Measurements from ENCODE around the gene LRRC2.
"Not testable (repeated sequence)": the region's sequence is repeated elsewhere in the genome, so short reads cannot be mapped to it uniquely, and the experiment has no call there.

The LRRC2 gene

DNA sequence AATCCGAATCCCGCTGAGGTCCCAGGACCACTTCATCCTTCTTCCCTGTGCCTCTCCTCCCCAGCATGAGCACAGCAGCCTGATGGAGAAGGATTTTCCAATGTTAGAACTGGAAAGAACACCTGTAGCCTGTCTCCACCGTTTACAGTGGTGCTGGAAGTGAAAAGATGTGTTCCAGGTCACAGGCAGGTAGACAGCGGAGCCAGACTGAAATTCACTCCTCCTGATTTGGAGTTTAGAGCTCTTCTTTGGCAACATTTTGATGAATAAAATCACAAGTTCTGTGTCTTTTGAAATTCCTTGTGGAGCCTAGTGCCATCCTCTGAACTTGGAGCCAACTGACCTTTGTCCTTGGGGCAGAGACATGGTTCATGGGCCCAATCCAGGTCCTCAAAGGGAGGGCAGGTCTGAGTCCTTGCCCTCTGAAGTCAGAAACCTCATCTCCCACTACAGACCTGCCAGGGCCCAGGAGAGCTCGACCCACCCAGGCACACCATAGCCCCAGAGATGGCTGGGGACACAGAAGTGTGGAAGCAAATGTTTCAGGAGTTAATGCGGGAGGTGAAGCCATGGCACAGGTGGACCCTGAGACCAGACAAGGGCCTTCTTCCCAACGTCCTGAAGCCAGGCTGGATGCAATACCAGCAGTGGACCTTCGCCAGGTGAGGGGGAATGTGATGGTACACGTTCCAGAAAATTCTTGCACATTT, 68.4 kb downstream of the LRRC2 start, which contains the start of gene RTP3:
Gene RTP3 (plus strand): TSS at position 421 of the 710 bp plus-strand sequence. CDS start 87 bp downstream, at position 508.
- no peak for DNase-seq (ENCODE audit: low read depth)

DNA sequence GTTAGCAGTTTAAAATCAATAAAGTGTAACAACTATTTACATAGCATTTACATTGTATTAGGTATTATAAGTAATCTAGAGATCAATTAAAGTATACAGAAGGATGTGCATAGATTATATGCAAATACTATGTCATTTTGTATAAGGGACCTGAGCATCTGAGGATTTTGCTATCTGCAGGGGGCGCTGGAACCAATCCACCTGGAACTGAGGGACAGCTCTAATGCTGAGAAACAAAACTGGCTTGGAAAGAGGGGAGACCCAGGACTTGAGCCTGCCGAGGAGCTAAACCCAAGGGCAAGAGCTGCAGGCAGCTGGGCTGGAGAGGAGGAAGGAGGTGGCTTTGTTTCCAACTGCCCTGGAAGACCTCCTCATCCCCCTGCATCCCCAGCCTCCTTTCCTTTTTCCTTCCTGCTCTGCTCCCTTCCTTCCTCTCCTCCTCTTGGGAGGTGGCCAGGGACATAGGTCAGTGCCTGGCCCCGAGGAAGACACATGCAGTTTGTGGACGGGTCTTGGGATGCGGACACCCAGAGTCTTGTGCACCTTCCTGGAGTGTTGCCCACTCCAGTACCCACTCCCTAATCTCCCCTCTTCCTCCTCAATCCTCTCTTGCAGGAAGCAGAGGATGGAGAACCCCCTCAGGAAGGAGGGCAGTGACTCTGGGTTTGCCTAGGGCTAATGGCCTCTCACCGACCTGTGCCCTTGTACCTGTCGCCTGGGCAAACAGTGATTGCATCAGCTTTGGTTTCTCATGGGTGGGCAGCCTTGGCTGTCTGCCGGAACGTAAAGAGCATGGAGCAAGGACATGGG, 69.2 kb downstream of the LRRC2 start:
- DNase-seq (ENCODE audit: low read depth) = peak; percentile 30

DNA sequence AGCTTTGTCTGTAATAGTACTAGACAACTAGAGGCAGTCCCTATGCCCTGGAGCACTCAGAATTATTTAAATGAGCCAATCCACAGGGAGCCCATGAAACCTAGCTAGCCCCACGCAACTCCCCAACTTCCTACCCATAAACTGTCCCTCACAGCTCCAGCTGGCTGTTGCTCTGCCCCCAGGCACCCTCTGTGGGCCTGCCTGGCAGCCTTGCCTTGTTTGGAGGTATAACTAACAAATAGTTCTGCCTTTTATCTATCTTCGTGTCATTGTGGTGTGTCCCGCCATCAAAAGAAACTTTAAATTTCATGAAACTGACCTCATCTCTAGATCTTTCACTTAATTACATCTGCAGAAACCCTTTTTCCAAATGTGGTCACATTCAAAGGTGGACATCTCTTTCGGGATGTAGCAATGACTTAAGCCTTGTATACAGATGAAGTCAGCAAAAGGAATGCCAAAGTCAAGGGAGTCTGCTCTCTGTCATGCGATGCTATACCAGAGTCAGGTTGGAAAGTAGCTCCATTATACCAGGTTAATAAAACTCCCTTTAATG, 70.1 kb downstream of the LRRC2 start:
- no peak for DNase-seq (ENCODE audit: low read depth)

DNA sequence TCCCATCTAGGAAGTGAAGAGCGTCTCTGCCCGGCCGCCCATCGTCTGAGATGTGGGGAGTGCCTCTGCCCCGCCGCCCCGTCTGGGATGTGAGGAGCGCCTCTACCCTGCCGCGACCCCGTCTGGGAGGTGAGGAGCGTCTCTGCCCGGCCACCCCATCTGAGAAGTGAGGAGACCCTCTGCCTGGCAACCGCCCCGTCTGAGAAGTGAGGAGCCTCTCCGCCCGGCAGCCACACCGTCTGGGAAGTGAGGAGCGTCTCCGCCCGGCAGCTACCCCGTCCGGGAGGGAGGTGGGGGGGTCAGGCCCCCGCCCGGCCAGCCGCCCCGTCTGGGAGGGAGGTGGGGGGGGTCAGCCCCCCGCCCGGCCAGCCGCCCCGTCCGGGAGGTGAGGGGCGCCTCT, 71.6 kb downstream of the LRRC2 start:
- DNase-seq (ENCODE audit: low read depth) = not testable (repeated sequence)

DNA sequence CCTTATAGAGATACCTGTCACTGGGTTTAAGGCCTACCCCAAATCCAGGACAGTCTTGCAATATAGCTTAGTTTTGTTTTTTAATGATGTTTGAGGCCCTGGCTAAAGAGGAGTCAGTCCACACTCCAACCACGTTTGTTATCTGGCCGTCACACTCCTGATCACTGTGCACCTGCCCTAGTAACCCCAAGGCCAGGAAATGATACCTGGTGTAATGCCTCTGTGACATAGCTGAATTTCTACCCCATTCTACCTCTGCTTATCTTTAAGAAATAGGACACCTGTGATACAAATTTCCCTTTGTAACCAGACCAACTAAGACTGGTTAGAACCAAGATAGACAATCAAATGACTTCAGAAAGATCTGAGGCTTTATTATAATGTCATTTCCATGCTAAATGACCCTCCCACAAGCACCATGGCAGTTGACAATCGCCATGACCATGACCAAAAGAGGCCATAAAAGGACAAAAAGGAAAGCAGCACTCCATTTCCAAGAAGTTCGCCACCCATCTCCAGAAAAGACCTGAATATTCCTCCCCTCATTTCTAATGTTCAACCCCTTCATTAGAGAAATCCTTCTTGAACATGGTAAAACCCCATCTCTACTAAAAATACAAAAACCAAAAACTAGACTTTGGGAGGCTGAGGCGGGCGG, 73.1 kb downstream of the LRRC2 start:
- DNase-seq (ENCODE audit: low read depth) = no peak

DNA sequence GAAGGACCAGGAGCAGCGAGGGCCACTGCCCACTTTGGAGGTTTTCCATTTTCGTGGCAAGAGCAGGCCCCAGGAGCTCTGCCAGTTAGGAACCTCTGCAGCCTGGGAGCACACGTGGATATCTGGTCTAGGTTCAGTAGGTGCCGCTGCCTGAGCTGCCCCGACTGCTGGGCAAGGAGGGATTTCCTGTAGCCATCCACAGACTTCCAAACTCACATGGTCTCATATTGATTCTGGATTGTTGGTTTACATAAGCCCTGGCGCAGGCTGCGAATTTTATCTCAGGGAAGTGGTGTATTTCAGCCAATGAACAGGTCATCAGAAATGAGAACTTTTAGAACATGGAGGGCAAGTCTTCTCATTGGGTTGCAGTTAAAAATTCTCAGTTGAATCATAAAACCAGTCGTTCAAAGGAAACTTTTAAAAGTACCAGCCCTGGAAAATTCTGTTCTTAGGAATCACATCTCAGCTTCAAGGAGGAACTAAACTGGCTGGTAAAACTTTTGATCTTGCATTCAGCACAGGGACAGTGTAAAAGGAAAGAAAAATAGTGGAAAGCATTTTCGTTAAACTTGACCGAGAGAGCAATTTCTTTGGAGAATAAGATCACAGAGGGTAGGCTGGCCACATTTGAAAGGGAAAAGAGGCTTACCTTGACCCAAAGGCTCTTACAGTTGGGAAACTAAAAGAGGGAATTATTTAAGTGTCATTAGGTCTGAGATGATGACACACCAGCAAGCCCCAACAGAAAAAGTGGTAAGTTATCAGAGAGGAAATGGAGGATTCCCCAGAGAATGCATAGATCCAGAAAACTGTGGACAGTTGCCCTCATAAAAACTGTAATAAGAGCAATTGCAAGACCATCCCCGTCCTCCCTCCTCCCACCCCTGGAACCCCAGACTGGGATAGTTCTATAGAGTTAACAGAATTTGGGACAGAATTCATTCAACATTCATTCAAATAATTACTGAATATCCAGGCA, 74.7 kb downstream of the LRRC2 start:
- no peak for DNase-seq (ENCODE audit: low read depth)

DNA sequence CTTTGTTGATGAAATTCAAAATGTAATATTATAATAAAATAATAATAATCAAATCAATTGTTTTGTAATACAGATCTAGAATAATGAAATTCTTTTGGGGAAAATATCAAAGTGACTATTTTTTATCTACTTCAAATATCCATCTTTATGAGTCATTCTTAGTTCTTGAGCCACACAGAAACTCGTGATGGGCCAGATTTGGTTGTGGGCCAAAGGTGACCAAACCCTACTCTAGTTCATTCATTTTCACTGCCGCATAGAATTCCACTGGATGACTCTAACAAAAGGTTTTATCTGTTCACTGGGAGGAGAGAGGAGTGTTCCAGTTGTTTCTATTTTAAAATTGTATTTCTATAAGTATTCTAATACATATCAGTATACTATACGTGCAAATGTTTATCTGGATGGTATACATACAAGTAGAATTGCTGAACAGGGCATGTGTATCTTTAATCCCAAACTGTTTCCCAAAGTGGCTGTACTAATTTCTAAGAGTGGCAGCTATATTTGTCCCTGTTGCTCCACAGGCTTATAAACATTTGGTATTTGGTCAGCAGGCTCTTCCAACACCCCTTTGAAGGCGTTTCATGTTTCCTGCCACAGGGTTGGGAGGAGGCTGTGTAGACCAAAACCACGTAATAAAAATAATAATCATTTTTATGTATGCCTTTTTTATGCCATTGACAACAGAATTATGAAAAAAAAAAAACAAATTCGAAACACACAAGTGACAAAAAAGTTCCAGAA, 75.6 kb downstream of the LRRC2 start:
- DNase-seq (ENCODE audit: low read depth) = no peak

DNA sequence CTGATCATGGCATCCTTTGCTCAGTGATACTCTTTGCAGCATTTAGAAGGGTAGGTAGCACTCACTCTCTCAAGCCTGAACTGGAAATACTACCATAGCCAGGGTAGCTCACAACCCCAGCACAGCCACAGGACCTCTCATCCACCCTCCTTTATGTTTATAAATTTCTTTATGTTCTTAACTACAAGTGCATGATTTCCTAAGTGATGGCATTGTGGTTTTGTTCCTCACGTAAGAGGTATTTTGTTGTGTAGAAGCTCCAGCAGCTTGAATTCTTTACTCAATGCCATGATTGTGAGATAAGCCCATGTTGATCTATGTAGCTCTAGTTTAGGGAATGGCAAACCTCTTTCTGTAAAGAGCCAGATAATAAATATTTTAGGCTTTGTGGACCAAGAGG, 76.2 kb downstream of the LRRC2 start:
- DNase-seq (ENCODE audit: low read depth) = no peak

DNA sequence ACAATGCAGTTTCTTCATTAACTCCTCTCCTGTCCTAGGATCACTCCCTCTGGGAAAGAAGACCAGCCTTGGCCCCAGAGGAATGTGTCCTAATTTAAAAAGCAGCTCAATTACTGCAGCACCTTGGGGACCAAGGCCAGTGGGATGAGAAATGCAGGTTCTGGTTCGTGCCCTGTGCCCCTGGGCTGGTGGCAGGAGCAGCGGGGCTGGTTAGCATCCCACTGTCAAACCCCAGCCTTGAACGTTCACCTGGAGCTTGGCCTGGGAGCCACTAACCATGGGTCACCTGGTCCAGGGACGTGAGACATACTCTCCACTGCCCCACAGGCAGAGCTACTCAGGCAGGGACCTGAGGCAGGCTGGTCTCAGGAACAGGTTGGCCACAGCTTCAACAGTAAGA, 76.7 kb downstream of the LRRC2 start:
- no peak for DNase-seq (ENCODE audit: low read depth)

DNA sequence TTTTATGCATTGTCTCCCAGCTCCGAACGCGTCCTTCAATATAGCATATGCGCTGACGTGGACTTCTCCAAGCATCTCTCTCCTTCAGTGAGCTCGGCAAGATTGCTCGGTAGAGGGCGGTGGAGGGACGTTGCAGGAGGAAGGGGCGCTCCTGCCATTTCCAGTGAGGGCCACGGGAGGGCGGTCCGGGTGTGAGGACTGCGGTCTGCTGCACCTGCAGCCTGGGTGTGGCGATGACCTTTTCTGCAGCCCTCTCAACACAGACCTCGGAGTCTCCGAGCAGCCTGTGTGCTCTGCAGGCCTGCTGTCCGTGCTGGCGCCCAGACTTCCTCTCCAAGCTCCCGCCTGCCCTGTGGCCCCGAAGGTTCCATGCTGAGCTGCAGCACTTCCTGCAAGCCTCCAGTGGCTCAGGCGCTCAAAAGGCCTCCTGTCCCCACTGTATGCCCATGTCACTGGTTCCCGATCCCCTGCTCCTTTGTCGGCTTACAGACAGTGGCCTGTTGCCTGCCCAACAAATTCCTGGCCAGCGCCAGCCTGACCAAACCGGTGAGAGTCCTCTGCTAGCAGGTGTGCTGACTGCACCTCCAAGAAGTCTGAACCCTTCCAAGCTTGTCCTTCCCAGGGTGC, 77.3 kb downstream of the LRRC2 start:
- peak; percentile 88 for DNase-seq (ENCODE audit: low read depth)

DNA sequence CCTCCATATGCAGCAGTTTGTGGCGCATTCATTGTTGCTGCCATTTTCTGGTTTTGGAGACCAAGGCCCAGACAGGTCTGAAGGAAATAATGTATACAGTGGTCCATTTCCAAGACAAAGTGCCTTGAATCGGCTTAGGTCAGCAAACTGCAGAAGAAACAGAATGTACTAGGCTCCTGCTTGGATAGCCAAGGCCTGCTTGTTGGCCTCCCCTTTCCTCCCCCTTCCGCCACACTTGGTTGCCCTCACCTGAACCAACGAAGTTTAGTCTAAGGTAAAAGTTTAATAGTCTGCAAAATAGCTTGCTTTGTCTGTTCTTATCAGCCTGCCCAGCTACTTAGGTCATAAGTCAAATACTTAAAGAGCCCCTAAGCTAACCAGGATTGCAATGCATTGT, 80.3 kb downstream of the LRRC2 start:
- DNase-seq (ENCODE audit: low read depth) = no peak

DNA sequence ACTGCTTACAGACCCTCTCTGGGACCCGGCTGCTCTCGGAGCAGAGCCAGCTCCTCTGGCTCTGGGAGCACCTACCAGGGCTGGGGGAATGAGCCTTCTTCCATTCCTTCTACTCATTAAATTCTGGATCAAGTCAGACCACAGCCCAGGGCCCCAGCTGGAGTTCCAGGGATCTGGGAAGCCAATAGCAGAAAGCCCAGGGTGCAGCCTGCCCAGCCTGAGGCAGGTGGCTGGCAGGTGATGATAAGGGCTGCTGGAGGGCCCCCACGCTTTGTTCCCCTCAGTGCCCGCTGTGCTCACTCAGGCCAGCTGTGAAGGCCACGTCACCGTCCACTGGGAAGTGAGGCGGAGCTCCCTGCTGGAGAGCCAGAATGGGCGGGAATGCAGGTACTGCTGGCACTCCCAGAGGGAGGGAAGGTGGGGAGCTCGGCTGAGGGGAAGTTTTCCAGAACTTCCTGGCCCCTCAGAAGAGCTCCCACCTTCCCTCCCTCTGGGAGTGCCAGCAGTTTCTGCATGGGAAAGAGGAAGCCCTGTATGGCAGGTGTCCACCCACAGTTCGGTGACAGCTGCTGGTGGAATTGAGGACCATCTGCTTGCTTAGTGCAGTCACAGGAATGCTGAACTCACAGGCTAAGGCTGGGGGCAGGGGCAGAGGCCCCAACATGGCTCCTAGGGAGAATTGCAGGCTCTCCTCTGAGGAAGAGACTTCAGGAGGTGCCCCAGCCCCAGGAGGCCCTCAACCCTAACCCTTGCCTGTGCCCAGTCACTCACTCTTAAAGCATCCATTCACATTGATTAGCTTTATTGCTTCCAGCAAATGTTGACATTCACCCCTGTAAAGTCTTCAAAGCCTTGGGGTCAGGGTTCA, 81.0 kb downstream of the LRRC2 start:
- DNase-seq (ENCODE audit: low read depth) = no peak

DNA sequence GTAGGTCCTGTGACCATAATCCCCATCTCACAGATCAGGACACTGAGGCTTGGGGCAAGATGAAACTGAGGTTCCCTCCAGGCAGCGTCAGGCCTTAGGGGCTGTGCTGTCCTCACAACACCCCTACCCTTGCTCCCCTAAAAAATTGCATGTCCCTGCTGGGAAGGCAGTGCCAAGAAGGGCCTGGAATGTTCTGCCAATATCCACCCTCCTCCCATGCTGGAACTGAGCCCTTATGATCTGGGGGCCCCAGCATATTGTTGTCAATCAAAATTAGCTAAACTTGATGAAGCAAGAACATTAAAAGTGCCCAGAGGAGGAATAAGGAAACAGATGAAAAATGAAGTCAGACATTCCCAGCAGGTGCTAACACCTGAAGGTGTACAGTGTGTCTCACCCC, 81.7 kb downstream of the LRRC2 start:
- DNase-seq (ENCODE audit: low read depth) = no peak

DNA sequence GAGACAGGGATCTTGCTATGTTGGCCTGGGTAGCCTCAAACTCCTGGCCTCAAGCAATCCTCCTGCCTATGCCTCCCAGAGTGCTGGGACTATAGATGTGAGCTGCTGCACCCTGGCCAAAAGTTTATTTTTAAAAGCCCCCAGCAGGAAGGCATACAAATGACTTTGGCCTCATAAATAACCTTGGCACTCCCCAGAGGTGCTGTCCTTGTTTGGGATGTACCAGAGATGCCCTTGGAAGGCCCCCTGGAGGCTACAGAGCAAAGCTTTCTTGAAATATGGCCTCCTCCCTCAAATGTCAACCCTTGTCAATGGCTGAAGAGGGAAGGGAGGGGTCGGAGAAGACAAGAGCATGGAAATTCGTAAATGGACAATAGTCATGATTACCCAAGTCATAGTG, 82.3 kb downstream of the LRRC2 start:
- DNase-seq (ENCODE audit: low read depth) = no peak

DNA sequence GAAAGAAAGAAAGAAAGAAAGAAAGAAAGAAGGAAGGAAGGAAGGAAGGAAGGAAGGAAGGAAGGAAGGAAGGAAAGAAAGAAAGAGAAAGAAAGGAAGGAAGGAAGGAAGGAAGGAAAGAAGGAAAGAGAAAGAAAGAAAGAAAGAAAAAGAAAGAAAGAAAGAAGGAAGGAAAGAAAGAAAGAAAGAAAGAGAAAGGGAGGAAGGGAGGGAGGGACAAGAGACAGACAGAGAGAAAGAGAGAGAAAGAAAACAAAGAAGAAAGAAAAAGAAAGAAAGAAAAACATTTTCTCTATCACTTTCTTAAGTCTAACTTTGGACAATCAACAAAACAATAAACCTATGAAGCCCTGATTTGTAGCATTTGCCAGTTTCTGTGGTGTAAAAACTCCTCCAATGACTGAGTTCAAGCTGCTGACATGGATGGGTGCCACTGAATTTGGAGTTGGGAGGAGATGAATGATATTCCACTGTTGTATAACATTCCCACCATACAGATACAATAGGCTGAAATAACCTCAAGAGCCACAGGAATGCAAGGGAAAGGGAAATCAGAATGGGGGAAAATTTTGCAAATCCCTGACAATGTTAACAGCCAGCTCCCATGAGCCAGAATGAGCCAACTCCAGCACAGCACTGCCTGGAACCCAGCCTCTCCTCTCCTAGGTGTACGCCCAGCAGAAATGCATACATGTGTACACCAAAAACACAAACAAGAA, 83.3 kb downstream of the LRRC2 start:
- DNase-seq (ENCODE audit: low read depth) = no peak

DNA sequence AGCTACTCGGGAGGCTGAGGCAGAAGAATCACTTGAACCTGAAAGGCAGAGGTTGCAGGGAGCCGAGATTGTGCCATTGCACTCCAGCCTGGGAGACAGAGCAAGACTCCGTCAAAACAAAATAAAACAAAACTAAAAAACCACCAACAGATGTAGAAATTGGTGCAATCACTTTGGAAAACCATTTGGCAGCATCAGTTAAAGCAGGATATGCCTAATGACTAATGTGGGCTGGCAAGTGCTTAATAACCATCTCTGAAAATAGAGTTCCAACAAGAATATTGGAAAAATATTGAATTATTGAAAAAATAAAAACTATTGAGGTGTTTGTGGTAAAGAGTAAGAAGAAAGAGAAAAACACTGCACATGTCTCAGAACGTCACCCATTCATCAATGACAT, 84.5 kb downstream of the LRRC2 start:
- no peak for DNase-seq (ENCODE audit: low read depth)

DNA sequence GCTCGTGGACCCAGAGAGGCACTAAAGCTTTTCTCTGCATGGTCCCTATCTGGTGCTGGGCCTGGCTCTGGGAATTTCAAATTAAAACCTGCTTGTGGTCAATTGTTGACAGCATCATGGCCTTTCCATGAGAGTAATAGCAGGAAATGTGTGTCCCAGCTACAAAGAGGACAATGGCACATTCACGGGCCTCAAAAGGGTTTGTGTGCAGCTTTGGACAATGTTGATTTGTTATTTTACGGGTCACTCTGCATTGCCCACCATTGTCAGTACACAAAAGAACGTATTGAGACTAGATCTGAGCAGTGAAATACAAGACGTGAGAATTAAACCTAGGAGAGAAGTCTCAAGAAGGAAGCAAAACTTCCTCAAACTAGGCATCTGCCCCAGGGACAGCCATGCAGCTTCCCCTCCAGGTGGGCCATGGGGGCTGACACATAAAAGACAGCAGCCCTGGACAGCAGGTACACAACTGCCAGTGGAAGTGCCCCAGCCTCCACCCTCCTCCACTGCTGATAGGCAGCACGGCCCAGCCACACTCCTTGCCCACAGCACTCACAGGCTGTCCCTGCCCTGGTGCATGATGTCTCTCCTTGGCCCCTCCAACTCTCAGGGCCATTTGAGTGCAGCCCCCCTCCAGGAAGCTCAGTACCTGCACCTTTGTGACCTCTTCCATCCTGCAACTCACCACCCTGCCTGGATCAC, 85.5 kb downstream of the LRRC2 start:
- no peak for DNase-seq (ENCODE audit: low read depth)

DNA sequence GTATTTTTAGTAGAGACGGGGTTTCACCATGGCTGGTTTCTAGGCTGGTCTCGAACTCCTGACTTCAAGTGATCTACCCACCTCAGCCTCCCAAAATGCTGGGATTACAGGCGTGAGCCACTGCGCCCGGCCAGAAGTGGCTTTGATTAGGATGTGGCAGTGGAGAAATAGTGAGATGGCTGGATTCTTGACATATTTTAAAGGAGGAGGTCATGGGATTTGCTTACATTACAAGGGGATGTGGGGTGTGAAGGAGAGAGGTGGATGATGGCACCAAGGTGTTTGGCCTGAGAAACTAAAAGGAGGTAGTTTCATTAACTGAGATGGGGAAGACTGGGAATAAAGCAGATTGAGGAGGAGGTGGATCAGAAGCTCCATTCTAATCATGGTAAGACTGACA, 86.4 kb downstream of the LRRC2 start:
- DNase-seq (ENCODE audit: low read depth) = no peak
